ENCODE results near the gene ACSL5.

Gene ACSL5

GRCh38 chr10:112446055-112446854, 72.3 kb downstream of the ACSL5 start:
- no peak for DNase-seq (ENCODE audit: low spot score)
- Histone ChIP-seq H3K27ac (peak overlapping the region; percentile 57 to 87), H3K4me3 (peak overlapping the region; percentile 87)
- TF ChIP-seq CTCF (IDR thresholded peaks at IDR 0.05): no peak

- peak within 1 kb of the TSS; percentile 57 to 87 for H3K27ac ChIP-seq
- peak within 1 kb of the TSS; percentile 87 for H3K4me3 ChIP-seq
- peak; percentile 88 for DNase-seq (ENCODE audit: low spot score)
- no peak for TF ChIP-seq CTCF (IDR thresholded peaks at IDR 0.05)
Observed at GRCh38 chr10:112446855-112447619, 73.1 kb downstream of the ACSL5 start, which contains the start of the genes VTI1A and ZDHHC6. VTI1A (plus strand) TSS chr10:112447215; CDS start chr10:112447374, 159 bp downstream. ZDHHC6 (minus strand) TSS chr10:112446914; CDS start chr10:112445436, 1,478 bp downstream.

GRCh38 chr10:112447620-112447928, 73.7 kb downstream of the ACSL5 start:
- no peak for DNase-seq (ENCODE audit: low spot score)
- TF ChIP-seq CTCF (IDR thresholded peaks at IDR 0.05): no peak
- H3K4me3 ChIP-seq: peak overlapping the region; percentile 87
- peak overlapping the region; percentile 57 to 87 for H3K27ac ChIP-seq

- TF ChIP-seq CTCF (IDR thresholded peaks at IDR 0.05): no peak
- H3K27ac ChIP-seq: no peak overlapping the region
- DNase-seq (ENCODE audit: low spot score): no peak
- no peak overlapping the region for H3K4me3 ChIP-seq
Observed at GRCh38 chr10:112448888-112449287, 75.0 kb downstream of the ACSL5 start.

- no peak for DNase-seq (ENCODE audit: low spot score)
- TF ChIP-seq CTCF (IDR thresholded peaks at IDR 0.05): no peak
- Histone ChIP-seq H3K4me3 (no peak overlapping the region), H3K27ac (no peak overlapping the region)
Observed at GRCh38 chr10:112454910-112455779, 81.2 kb downstream of the ACSL5 start.

- DNase-seq (ENCODE audit: low spot score): no peak
- no peak for TF ChIP-seq CTCF (IDR thresholded peaks at IDR 0.05)
- H3K27ac ChIP-seq: no peak overlapping the region
- H3K4me3 ChIP-seq: no peak overlapping the region
Observed at GRCh38 chr10:112456533-112456932, 82.6 kb downstream of the ACSL5 start.
